Transverse colon (tissue), 3 donors: ENCODE results near the gene HTR3B.

Experiments used
- EP300 ChIP-seq: sonication (generic); formaldehyde crosslinking; IDR thresholded peaks from one replicate; pipeline ENCODE4 v1.6.1; 2017; ENCODE audit warnings: antibody characterized with exemption, low read depth
- POLR2A ChIP-seq: fragments of 450-650 bp; IDR thresholded peaks from one replicate; pipeline ENCODE4 v1.6.1; 2016; ENCODE audit warnings: antibody characterized with exemption, mild to moderate bottlenecking, moderate library complexity
- TF ChIP-seq, protein P1 (sequence below), 5 experiments: fragments of 200-600 bp in 3 of 5; fragments of 450-650 bp in 2 of 5; sonication (generic) in 3 of 5; IDR thresholded peaks; 1 replicate in 2 of 5; 2 replicates in 3 of 5; pipeline ENCODE4 v1.5.1; 2016 to 2017; ENCODE audit warnings: antibody characterized with exemption in 5 of 5, inconsistent platforms in 3 of 5, mild to moderate bottlenecking in 2 of 5, moderate library complexity in 1 of 5

DNA sequence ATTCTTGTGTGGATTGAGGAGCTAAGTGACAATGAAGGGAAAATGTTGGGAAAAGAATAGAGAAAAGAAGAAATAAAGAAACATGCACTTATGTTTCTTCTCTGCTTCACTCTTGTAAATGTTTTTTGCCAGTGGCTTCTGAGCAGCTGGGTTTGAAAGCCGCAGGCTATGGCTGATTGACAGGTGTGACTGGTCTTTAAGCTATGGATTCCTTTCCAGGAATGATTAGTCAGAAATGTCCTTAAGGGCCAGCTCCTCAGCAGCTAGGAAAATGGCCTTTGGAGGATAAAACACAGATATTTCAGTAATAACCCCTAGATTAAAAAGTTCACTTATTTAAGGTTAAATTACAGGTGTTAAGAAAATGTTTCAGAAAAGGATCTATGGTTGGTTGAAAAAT, 22.7 kb upstream of the HTR3B start:
- TF ChIP-seq EP300 = no peak
- TF ChIP-seq, protein P1, sequence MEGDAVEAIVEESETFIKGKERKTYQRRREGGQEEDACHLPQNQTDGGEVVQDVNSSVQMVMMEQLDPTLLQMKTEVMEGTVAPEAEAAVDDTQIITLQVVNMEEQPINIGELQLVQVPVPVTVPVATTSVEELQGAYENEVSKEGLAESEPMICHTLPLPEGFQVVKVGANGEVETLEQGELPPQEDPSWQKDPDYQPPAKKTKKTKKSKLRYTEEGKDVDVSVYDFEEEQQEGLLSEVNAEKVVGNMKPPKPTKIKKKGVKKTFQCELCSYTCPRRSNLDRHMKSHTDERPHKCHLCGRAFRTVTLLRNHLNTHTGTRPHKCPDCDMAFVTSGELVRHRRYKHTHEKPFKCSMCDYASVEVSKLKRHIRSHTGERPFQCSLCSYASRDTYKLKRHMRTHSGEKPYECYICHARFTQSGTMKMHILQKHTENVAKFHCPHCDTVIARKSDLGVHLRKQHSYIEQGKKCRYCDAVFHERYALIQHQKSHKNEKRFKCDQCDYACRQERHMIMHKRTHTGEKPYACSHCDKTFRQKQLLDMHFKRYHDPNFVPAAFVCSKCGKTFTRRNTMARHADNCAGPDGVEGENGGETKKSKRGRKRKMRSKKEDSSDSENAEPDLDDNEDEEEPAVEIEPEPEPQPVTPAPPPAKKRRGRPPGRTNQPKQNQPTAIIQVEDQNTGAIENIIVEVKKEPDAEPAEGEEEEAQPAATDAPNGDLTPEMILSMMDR (IDR thresholded peaks at IDR 0.05) = no peak
- no peak for TF ChIP-seq POLR2A
